Stimulated activated CD8-positive, alpha-beta memory T cell treated with anti-CD3 and anti-CD28 coated beads, Interleukin-4, amount 100 ng/mL, for 48 hours (primary cell): ENCODE data around the gene KANTR.
"Not testable (repeated sequence)": the region's sequence is repeated elsewhere in the genome, so short reads cannot be mapped to it uniquely, and the experiment has no call there.

Experiments used
- DNase-seq: peaks from one replicate; pipeline ENCODE4 v3.0.0-alpha.2; 2020

KANTR gene

GRCh38 chrX:53133400-53133799 is 39.5 kb downstream of the KANTR start:
- no peak for DNase-seq

DNA sequence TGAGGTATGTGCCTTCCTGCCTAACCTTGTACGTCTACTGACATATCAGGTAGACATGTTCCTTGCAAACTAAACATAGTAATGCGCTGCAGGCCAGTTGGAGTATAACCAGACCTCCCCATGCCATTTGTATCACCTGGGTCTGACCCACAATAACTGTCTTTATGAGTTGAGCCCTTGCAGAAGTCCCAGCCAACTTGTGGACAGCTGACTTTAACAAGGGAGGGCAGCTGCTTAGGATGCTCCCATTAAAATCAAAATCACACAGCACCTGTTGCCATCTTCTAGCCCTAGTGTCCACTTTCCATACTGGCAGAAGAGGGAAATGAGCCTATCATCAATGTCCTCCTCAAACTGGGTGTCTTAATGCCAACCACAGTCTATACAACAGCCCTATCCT is 41.6 kb downstream of the KANTR start:
- no peak for DNase-seq

DNA sequence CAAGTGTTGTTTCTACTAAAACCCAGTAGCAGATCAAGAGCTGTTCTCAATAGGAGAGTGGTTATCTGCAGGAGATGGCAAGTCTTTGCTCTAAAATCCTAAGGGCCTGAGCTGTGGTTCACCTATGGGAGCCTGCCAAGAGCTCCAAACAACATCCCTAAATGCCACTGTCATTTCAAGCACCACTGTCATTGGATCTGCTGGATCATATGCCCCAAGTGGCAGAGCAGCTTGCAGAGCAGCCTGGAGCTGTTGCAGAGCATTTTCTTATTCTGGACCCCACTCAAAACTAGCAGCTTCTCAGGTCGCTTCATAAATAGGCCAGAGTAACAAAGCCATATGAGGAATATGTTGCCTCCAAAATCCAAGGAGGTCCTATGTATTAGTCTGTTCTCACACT is 59.6 kb downstream of the KANTR start:
- no peak for DNase-seq

GRCh38 chrX:53155512-53156206 is 61.7 kb downstream of the KANTR start:
- DNase-seq, result no peak

DNA sequence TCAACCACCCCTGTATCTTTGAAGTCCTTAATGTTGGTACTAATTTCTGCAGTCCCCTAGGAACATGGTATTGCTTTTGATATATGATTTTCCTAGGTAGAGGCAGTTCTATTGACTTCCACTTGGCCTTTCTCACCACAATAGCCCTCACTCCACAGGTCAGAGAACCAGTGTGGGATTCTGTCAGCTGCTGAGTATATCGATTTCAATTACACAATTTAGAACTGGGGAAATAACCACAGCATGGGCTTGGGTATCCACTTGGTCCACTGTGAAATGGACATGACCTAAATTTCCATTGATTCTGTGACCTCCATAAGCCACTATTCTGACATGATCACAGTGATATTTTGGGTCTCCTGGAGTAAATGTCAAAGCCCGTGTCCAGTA is 62.3 kb downstream of the KANTR start:
- DNase-seq, result no peak

DNA sequence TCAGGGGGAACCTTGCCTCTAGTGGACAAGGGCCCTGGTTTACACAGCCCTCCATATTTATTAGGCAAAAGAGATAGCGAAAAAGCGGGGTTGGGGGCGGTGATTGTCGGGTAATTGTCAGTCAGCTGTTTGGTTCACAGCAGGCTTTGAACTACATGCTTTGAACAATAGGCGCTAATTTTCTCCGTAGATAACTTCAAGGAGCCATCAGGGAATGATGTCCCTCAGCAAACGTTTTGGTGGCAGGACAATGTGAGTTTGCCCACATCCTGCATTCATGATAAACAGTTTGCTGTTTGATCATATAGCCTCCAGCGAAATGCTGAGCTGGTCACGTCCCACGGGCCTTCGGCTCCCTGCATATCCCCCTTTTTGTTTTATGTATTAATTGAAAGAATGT is 65.2 kb downstream of the KANTR start:
- DNase-seq, result no peak

GRCh38 chrX:53160297-53160983 is 66.5 kb downstream of the KANTR start:
- DNase-seq, result no peak

- no peak for DNase-seq
Observed at GRCh38 chrX:53163436-53163835, 69.5 kb downstream of the KANTR start.

- not testable (repeated sequence) for DNase-seq
Observed at GRCh38 chrX:53164566-53164965, 70.6 kb downstream of the KANTR start.

GRCh38 chrX:53166103-53166502 is 72.2 kb downstream of the KANTR start:
- DNase-seq, result no peak

DNA sequence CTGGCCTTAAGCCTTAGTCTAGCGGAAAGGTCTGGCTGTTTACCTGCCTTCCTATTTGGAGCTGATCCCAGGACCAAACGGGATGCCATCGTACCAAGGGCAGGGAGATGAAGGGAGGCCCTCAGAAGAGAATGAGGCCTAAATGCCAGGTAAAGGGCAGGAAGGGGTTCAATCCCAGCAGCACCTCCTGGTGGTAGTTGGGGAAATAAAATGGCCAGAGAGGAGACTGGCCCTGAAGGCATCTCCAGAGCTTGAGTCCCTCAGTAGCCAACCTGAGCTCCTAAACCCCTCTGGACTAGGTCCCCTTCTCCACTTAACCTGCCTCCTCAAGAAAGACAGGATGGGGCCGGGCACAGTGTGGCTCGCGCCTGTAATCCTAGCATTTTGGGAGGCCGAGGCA is 77.4 kb downstream of the KANTR start:
- no peak for DNase-seq
